Tibial nerve (tissue), 4 donors: ENCODE results near the gene SCAF4. TPM values are rescaled to one million over a fixed set of nuclear protein-coding genes. Genes with fewer than 3 reads are reported as not detected.

ENCODE experiments used
- DNase-seq, 2 donors: peaks; one replicate each; pipeline ENCODE4 v3.0.0-alpha.2; 2019; ENCODE audit warnings: low spot score in 2 of 2
- H3K27ac ChIP-seq, 4 donors: fragments of 200-600 bp; sonication (generic) in 3 of 4; one replicate each; pipeline ENCODE4 v1.5.1; 2017 to 2019; ENCODE audit warnings: mild to moderate bottlenecking in 1 of 4
- H3K27me3 ChIP-seq, 2 donors: fragments of 200-600 bp; sonication (generic) in 1 of 2; one replicate each; pipeline versions ENCODE4 v1.5.1 to v1.6.0; 2017 to 2019
- H3K36me3 ChIP-seq, 3 donors: fragments of 200-600 bp; sonication (generic); one replicate each; pipeline ENCODE4 v1.5.1; 2018 to 2019
- H3K4me1 ChIP-seq, 4 donors: fragments of 200-600 bp; sonication (generic) in 3 of 4; one replicate each; pipeline ENCODE4 v1.5.1; 2017 to 2019
- H3K4me3 ChIP-seq, 4 donors: fragments of 200-600 bp; sonication (generic) in 3 of 4; one replicate each; pipeline ENCODE4 v1.5.1; 2017 to 2019; ENCODE audit warnings: mild to moderate bottlenecking in 1 of 4, moderate library complexity in 1 of 4
- H3K9me3 ChIP-seq, 4 donors: fragments of 200-600 bp; sonication (generic) in 3 of 4; one replicate each; pipeline ENCODE4 v1.5.1; 2017 to 2019
- CTCF ChIP-seq, 5 experiments: fragments of 200-600 bp in 3 of 5; fragments of 450-650 bp in 2 of 5; sonication (generic) in 3 of 5; IDR thresholded peaks; one replicate each; pipeline ENCODE4 v1.5.1; 2016 to 2019; ENCODE audit warnings: antibody characterized with exemption in 5 of 5, mild to moderate bottlenecking in 3 of 5, moderate library complexity in 2 of 5
- EP300 ChIP-seq, 2 donors: sonication (generic); formaldehyde crosslinking; IDR thresholded peaks; one replicate each; pipeline ENCODE4 v1.6.1; 2017; ENCODE audit warnings: antibody characterized with exemption in 2 of 2, mild to moderate bottlenecking in 1 of 2
- POLR2A ChIP-seq, 2 donors: fragments of 450-650 bp; IDR thresholded peaks; one replicate each; pipeline ENCODE4 v1.6.1; 2017; ENCODE audit warnings: antibody characterized with exemption in 2 of 2, mild to moderate bottlenecking in 2 of 2, moderate library complexity in 2 of 2
- WGBS, 2 donors: methylation state at CpG; one replicate each; pipeline ENCODE4 v1.1.5; 2018; 5-methylcytosine and 5-hydroxymethylcytosine counted together
- total RNA-seq, 4 donors: library from RNA; depleted of rRNA; stranded (reverse); fragments of >200 nt; gene quantifications; one replicate each; pipeline ENCODE4 v1.1.0, GENCODE V29; 2016

SCAF4 gene
- total RNA-seq, 4 donors from 2014 or later: 13.2 to 23.2 (median 17.6) TPM

- no peak overlapping the region for H3K4me3 ChIP-seq
- no peaks in the 10 kb centered on the region for H3K27me3 ChIP-seq
- DNase-seq: no peak
- TF ChIP-seq POLR2A (IDR thresholded peaks at IDR 0.05) (no peak), EP300 (IDR thresholded peaks at IDR 0.05) (no peak), CTCF (IDR thresholded peaks at IDR 0.05) (no peak)
- no peaks in the 10 kb centered on the region for H3K4me1 ChIP-seq
- WGBS, 2 donors: 89 to 92% methylated on average over 7 of the region's 7 CpGs
- no peak overlapping the region for H3K27ac ChIP-seq
- no peaks in the 10 kb centered on the region for H3K9me3 ChIP-seq
- H3K36me3 ChIP-seq: peaks cover 0 to 35% (median 0%) of the 10 kb centered on the region in 3 donors
These were observed 56.6 kb downstream of the SCAF4 start for GRCh38 chr21:31675318-31675717.

- H3K4me3 ChIP-seq: no peak overlapping the region
- H3K9me3 ChIP-seq: no peaks in the 10 kb centered on the region
- TF ChIP-seq CTCF (IDR thresholded peaks at IDR 0.05) (no peak), POLR2A (IDR thresholded peaks at IDR 0.05) (no peak), EP300 (IDR thresholded peaks at IDR 0.05) (no peak)
- no peak overlapping the region for H3K27ac ChIP-seq
- no peaks in the 10 kb centered on the region for H3K27me3 ChIP-seq
- peaks cover 0 to 4% (median 0%) of the 10 kb centered on the region in 4 donors for H3K4me1 ChIP-seq
- peaks cover 0 to 38% (median 0%) of the 10 kb centered on the region in 3 donors for H3K36me3 ChIP-seq
- DNase-seq: no peak
- WGBS, 2 donors: 91 to 94% methylated on average over 3 of the region's 3 CpGs
These were observed 58.5 kb downstream of the SCAF4 start for GRCh38 chr21:31673321-31673912.

GRCh38 chr21:31671931-31672330 is 60.0 kb downstream of the SCAF4 start:
- TF ChIP-seq EP300 (IDR thresholded peaks at IDR 0.05): no peak
- no peak for TF ChIP-seq POLR2A (IDR thresholded peaks at IDR 0.05)
- TF ChIP-seq CTCF (IDR thresholded peaks at IDR 0.05): no peak
- H3K4me3 ChIP-seq: no peak overlapping the region
- H3K27me3 ChIP-seq: no peaks in the 10 kb centered on the region
- peaks cover 0 to 51% (median 0%) of the 10 kb centered on the region in 3 donors for H3K36me3 ChIP-seq
- DNase-seq: no peak
- H3K9me3 ChIP-seq: no peaks in the 10 kb centered on the region
- 85 to 88% methylated on average over 17 of the region's 17 CpGs for WGBS, 2 donors
- peaks cover 0 to 17% (median 0%) of the 10 kb centered on the region in 4 donors for H3K4me1 ChIP-seq
- no peak overlapping the region for H3K27ac ChIP-seq

GRCh38 chr21:31671146-31671716 is 60.7 kb downstream of the SCAF4 start:
- no peaks in the 10 kb centered on the region for H3K9me3 ChIP-seq
- H3K36me3 ChIP-seq: peaks cover 0 to 58% (median 0%) of the 10 kb centered on the region in 3 donors
- TF ChIP-seq EP300 (IDR thresholded peaks at IDR 0.05) (no peak), POLR2A (IDR thresholded peaks at IDR 0.05) (no peak), CTCF (IDR thresholded peaks at IDR 0.05) (no peak)
- H3K4me3 ChIP-seq: no peak overlapping the region
- no peak overlapping the region for H3K27ac ChIP-seq
- H3K4me1 ChIP-seq: peaks cover 0 to 24% (median 0%) of the 10 kb centered on the region in 4 donors
- 82 to 87% methylated on average over 12 of the region's 12 CpGs for WGBS, 2 donors
- H3K27me3 ChIP-seq: no peaks in the 10 kb centered on the region
- no peak for DNase-seq

GRCh38 chr21:31670070-31670469 is 61.8 kb downstream of the SCAF4 start:
- DNase-seq: no peak
- Histone ChIP-seq H3K4me3 (no peak overlapping the region), H3K4me1 (peaks cover 0 to 32% (median 3%) of the 10 kb centered on the region in 4 donors), H3K27ac (no peak overlapping the region), H3K9me3 (no peaks in the 10 kb centered on the region), H3K36me3 (peaks cover 0 to 58% (median 0%) of the 10 kb centered on the region in 3 donors), H3K27me3 (no peaks in the 10 kb centered on the region)
- TF ChIP-seq CTCF (IDR thresholded peaks at IDR 0.05) (no peak), POLR2A (IDR thresholded peaks at IDR 0.05) (no peak), EP300 (IDR thresholded peaks at IDR 0.05) (no peak)
- WGBS, 2 donors: 55 to 56% methylated on average over 6 of the region's 6 CpGs
